Occipital lobe (tissue), 2 donors: ENCODE results near the gene TMA7. TPM values are rescaled to one million over a fixed set of nuclear protein-coding genes. Genes with fewer than 3 reads are reported as not detected.
"Not testable (repeated sequence)": the region's sequence is repeated elsewhere in the genome, so short reads cannot be mapped to it uniquely, and the experiment has no call there.

Experiments used
- DNase-seq: peaks from one replicate; lab custom pipeline; 2025; lab: John Stamatoyannopoulos, UW
- total RNA-seq: library from RNA; depleted of rRNA; stranded (reverse); fragments of >200 nt; gene quantifications from one replicate; pipeline ENCODE4 v1.2.3, GENCODE V29; 2014

TMA7 gene
- total RNA-seq, 1 donor from 2014 or later, result 61.3 TPM

- DNase-seq, result no peak
Measured at GRCh38 chr3:48467473-48468267, 27.6 kb downstream of the TMA7 start.

DNA sequence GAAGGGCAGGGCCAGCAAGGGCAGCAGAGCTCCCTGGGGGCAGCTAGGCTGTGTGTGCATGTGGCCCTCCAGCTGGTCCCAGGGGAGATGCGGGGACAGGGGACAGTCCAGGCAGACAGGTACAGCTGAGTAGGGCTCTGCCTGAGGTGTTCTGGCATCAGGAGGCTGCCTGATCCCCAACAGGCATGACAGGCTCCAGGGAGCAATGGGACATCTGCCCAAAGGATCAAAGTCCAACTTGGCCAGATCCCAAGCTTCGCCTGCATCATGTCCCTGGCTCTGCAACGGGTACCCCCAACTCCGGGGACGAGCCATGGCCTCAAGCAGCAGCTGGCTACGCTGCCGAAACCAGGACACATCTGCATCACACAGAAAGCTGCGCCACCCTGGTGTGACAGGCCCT lies 28.3 kb downstream of the TMA7 start:
- no peak for DNase-seq

DNA sequence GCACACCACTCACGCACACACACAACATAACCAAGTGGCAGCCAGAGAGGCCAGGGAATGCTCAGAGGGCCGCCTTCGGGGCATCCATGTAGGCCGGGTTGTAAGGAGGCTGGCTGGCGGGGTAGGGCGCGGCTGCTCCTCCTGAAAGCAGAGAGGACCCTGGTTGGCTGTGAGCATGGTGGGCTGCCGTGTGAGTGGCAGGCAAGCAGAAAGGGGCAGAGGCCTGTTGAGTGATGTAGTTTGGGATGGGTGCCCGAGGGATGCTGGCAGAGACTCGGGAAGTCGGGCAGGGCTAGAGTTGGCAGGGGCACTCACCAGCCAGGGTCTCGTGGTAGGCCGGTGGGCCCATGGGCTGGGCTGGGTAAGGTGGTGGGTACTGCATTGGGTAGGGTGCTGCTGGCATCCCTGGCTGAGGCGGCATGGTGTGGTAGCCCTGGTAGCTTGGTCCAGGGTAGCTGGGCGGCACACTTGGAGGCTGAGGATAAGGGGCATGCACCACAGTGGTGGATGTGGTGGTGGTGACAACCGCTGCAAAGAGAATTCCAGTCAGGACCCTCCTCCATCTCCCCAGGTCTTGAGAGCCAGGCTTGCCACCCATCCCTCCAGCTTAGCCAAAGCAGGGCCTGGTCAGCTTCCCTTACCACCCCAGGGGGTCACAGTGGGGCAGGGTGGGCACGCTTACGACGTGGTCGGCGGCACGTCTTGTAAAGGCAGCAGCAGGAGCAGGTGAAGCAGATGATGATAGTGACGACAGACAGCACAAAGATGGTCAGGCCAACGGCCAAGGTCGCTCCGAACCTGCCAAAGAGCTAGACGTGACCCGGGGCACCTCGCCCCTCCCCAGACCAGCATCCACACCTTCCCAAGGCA lies 29.2 kb downstream of the TMA7 start:
- no peak for DNase-seq

- DNase-seq, result no peak
Measured at GRCh38 chr3:48470286-48470685, 30.2 kb downstream of the TMA7 start.

DNA sequence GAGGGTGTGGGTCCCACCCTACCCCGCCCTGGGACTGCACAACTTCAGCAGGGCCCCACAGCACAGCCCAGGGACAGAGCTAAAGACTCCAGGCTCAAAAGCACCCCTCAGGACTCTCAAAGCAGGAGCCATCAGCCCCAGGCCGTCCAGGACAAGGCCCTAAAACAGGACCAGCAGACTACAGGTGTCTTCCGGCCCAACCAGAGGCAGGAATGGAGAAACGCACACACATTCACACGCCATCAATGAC lies 32.5 kb downstream of the TMA7 start:
- no peak for DNase-seq

DNA sequence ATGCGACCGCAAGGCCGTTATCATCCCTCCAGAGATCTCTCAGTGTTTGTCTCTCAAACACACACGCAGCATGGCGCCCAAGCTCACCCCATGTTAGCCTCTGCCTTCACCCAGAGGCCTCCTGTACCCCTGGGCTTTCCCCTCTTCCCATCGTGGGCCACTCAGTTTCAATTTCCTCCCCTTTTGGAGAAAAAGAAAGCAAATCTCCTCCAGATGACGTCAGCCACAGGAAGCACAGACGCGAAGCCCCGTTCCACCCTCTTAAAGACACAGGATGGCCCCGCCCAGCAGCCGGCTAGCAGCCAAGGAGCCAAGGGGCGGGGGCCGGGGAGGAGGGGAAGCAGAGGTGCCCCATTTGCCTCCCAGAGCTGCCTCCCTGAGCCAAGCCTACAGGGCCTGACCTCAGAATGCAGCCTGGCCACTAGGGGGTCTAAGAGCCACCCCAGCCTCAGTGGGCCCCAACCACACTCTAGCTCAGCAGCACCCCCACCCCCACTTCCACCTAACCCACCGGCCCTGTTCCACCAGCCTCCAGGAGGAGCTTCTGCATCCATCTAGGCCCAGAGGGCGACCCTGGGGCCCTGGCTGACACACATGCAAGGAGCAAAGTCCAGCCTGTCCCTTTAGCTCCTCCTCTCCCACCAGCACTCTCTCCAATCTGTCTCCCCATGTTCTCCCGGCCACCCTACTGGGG lies 33.0 kb downstream of the TMA7 start:
- DNase-seq, result peak; percentile 84

DNA sequence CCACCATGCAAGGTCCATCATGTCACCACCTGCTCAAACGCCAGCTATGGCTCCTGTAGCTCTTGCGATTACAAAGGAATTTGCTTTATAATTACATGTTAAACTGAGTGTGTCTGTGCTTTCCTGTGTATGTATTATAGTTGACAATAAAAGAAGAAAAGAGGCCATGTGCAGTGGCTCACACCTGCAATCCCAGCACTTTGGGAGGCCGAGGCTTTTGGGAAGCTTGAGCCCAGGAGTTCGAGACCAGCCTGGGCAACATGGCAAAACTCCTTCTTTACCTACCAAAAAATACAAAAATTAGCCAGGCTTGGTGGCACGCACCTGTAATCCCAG lies 33.5 kb downstream of the TMA7 start:
- DNase-seq, result no peak

DNA sequence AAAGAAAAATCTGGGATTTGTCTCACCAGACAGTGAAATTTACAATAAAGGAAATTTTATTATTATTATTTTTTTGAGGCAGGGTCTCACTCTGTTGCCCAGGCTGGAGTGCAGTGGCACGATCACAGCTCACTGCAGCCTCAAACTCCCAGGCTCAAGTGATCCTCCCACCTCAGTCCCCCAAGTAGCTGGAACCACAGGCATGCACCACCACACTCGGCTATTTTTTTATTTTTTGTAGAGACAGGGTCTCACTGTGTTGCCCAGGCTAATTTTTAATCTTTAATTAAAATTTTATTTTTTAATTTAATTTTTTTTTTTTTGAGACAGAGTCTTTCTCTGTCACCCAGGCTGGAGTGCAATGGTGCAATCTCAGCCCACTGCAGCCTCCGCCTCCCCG lies 34.0 kb downstream of the TMA7 start:
- DNase-seq, result not testable (repeated sequence)

DNA sequence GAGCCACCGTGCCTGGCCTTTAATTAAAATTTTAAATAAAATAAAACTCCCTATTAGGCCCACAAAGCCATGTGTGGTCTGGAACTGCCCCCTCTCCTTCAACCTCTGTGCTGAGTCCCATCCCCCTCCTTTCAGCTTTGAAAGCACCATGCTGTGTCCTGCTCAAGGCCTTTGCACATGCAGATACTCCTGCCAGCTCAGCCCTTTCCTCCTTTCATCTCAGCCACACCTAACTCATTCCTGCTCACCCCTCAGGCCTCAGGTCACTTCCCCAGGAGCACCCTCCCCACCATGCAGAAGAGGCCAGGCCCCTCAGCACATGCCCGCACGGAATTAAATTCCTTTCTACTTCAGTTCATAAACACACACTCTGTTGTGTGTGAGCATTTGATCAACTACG lies 34.6 kb downstream of the TMA7 start:
- DNase-seq, result no peak

GRCh38 chr3:48475188-48475587 lies 35.1 kb downstream of the TMA7 start:
- no peak for DNase-seq

- DNase-seq, result no peak
Measured at GRCh38 chr3:48476426-48477053, 36.5 kb downstream of the TMA7 start.

DNA sequence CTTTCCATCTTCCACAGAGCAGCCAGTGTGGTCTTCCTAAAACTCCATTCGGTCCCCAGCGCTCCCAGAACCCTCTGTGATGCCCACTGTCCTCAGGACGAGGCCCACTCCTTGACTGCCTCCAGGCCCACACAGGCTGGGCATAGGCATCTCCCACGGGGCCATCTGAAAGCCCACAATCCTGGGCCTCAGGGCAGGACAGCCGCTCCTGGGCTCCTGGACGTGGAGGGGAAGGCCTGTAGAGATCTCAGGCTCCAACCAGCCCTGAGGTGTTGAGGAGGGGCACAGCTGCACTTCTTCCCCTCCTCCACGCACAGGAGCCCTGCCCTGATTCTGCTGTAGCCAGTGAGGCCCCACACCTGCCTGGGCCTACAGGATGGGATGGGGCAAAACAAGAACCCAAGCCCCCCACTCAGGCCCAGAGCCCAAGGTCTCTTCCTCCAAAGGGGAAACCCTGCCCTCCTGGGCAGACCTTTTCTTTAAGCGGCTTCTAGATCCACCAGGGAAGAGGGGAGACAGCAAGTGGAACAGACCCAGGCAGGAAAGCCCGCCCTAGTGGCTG lies 38.0 kb downstream of the TMA7 start:
- DNase-seq, result no peak

DNA sequence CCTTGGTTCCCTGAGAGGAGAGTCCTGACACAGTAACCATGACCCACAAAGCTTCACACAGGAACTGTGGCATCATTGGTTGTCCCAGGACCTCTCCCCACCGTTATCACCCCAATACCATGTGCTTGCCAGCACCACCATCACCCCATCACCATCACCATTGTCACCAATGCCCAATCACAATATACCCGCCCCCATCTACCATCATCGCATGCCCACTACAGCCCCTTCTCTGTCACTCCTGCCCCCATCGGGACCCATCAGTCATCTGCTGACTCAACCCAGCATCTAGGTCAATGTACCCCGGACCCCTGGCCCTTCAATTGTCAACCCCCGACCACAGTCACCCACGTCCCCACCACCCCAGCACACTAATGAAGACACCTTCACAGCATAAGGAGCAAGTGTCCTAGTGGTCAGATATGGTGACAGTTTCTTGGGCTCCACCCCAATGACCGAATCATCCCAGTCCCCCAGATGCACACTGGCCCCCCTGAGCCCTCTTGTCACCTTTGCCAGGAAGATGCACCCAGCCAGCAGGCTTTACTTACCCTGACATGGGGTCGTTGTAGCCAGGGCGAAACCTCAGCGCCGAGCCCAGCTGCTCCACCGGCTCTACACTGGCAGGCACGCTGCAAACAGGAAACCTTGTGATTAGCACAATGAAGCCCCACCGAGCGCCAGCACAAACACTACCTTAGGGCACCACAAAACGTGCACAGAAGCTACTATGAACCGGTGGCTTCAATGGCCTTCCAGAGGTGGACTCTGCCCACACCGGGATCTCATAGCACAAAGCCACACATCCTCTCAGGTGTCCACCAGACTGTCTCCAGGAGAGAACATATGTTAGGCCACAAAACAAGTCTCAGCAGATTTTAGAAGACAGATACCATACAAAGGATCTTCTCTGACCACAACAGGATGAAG lies 38.8 kb downstream of the TMA7 start:
- DNase-seq, result no peak

DNA sequence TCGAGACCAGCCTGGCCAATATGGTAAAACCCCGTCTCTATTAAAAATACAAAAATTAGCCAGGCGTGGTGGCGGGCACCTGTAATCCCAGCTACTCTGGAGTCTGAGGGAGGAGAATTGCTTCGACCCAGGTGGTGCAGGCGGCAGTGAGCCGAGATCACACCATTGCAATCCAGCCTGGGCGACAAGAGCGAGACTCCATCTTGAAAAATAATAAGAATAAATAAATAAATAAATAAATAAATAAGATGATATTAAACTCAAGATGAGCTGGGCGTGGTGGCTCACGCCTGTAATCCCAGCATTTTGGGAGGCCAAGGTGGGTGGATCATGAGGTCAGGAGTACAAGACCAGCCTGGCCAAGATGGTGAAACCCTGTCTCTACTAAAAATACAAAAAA lies 40.8 kb downstream of the TMA7 start:
- DNase-seq, result not testable (repeated sequence)

GRCh38 chr3:48482822-48483221 lies 42.8 kb downstream of the TMA7 start:
- not testable (repeated sequence) for DNase-seq

GRCh38 chr3:48486952-48487351 lies 46.9 kb downstream of the TMA7 start:
- no peak for DNase-seq

- DNase-seq, result no peak
Measured at GRCh38 chr3:48492461-48493202, 52.6 kb downstream of the TMA7 start.

- DNase-seq, result no peak
Measured at GRCh38 chr3:48493203-48493501, 53.1 kb downstream of the TMA7 start.
